ENCODE data around the gene SHB.
"Not testable (repeated sequence)": the region's sequence is repeated elsewhere in the genome, so short reads cannot be mapped to it uniquely, and the experiment has no call there.

SHB gene

DNA sequence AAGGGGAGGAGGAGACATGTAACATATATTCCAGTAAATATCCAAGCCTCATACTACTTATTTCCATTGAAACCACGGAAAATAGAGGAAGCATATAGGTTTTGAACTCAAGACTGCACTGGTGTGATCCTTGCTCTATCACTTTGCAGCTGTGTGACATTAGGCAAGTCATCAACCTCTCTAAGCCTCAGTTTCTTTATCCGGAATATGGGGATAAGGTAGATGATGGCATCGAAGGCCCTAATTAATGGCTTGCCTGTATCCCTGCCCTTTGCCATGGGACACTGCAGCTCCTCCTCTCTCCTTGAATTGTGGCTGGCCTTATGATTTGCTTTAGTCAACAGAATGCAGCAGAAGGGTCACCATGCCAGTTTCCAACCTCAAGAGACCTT is 6.9 kb downstream of the SHB start:
- no peak for DNase-seq

DNA sequence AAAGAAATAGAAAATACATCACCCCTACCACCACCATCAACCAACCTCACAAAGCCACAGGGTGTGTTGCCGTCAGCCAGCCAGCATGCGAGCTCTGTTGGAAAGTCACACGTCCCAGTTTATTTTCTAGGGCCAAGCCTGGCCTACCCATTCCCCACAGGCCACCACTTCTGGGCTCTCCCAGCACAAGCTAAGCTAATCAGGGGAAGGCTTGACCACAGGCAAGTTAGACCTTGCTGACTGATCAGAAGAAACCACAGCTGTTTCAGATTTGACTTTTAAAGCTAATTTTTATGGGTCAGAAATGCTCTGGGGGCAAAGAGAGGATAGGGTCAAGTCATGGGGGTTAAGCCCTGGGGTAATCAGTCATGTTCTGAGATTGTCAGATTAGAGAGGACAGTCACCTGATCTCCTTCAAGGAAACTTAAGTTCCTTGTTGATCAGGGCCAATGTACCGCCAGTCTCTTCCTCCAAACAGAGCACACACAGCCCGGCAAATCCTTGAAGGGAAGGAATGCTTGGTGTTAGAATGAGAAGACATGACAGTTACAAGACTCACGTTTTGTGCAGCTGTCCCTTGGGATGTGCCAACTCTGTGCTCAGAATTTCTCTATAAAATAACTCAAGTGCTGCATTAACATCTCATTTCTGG is 7.6 kb downstream of the SHB start:
- DNase-seq, result no peak

DNA sequence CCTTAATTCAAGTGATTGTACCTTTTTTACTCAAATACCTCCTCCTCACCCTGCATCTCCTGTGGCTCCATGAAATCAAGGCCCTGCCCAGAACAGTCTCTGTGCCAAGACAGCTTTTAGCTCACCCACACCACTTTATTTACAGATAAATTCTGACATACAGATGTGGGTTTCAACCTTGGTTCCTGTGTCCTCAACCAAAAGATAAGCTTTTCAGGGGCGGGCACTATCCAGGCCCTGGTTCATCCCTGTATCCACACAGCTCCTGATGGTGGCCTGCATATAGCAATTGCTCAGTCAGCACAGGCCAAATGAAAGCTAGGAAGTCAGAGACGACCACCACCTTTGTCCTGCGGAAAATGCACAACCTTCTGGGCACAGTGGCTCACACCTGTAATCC is 8.3 kb downstream of the SHB start:
- DNase-seq, result no peak

DNA sequence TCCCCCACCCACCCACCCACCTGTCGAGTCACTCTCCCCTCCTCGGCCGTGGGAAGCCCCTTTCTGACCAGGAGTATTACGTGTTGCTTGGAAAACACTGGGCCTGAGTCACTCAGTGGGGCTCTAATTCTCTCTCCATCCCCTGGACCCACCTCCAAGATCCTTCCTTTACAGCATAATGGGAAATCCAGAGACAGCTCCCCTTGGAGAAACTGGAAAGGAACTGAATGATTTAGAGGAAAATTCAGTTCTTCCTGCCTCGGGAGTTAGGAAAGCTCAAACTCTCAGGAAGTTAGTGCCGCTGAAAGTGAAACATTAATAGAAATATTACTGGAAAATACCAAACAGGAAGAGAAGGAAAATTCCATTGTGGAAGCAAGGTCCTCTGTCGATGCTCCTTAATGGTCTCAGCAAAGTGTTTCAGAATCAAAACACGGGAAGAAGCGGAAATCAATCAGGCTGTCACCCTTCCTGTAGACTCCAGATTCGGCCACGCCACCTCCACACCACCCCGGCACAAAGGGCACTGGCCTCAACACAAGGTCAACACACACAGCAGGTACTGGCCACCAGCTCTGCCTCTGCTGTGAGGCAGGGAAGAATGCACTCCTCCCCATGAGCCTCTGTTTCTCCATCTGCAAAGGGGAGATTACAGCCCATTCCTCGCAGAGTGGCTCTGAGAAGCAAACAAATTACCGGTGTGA is 9.6 kb downstream of the SHB start:
- no peak for DNase-seq

DNA sequence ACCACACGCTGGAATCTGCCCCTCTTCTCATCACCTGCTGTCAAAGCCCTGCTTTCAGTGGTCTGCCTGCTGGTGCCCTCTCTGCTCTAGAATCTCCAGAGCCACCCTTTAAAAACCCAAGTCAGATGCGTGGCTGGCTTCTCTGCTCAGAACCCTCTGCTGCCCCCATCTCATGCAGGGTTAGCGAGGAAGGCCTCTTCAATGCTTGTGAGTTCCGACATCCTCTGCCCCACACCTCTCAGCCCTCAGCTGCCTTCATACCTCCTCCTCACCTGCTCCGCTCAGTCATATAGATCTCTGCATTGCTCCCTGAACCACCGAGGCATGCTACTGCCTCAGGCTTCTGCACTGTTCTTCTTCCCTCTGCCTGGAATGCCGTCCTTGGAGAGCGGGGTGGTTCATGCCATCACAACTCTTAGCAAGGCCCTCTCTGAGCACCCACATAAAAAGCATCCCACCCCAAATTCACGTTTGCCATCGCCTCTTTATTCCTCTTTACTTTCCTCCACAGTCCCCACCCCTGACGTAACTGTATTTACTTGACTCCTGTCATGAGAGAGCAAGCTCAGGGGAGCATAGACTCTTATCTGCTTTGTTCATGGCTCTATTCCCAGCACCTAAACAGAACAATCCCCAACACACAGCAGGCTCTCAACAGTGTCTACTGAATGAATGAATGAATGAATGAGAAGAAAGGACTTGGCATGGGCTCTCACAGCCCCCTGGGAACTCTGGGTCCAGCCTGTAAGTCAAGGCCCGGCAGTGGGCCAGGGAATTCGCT is 10.4 kb downstream of the SHB start:
- no peak for DNase-seq

DNA sequence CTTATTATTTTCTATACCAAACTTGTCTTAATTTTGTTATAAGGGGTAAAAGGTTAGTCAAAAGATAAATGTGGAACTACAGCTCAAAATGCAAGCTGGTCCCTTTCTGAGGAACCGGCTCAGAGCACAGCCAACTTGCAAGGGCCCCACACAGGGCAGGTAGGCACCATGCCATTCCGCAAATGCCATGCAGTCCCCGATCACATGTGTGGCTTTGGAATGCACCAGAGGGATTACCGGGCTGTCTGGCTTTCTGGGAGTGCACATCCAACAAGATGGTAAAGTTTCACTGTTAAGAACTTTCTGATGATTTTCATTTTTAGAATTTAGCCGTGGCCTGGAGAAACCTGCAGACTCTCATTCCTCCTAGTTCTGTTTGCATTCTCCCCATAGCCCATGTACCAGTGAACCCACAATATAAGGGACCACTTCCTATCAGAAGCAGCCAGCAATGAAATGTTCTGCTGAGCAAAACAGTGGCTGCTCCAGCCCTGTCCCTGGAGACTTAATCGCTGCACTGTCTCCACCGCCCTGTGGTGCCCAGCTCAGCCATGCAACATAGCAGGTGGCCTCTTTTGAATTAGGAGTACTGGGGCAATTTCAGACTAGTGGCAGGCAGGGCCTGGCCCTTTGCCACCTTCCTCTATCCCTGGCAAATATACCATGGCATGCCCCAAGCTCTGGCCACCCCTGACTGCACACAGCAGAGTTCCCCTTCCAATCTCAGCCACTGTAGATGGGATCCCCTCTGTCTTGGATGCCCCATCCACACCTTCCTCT is 11.4 kb downstream of the SHB start:
- no peak for DNase-seq

DNA sequence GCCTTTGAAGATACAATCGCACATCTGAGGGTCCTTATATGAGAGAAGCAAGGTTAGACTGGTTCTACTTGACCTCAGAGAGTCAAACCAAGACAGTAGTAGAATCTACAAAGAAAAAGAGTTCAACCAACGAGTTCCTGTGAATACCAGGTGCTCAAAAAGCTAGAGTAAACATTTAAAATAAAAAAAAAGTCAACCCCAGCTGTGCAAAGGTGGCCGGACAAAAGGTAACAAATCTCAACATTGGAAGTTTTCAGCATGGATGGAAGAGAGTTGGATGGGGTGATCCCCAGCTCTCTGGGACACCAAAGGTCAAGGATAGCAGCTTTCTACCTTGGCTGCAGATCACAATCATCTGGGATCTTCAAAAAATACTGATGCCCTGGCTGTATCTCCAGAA is 14.4 kb downstream of the SHB start:
- no peak for DNase-seq

DNA sequence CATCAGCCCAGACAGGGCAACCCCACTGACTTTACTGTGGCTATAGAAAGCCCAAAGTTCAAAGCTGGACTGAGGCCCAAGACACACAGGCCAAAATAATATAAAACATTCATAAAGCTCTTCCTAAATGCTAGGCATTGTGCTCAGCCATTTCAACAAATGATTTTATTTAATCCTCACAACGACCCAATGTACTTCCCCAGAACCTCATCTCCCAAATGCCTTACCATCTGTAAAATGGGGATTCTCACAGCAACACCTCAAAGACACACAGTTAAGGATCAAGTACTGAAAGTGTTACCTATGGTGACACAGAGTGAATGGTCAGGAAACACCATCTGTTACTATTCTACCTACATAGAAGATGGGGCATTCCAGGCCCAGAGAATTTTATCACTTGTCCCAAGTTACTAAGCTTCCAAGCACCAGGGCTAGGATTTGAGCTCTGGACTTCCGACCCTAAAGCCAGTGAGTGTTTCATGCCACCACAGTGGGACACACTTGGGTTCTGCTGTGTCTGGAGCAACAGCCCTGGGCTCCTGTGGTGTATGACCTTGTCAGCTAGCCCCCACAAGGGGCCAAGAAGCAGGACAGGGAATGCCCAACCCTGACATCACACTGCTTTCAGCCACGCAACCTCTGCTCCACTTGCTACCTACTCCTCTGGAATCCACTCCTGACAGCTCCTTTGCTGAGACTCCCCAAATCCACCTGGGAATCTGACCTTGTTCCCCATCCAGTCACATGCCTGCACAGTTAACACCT is 15.1 kb downstream of the SHB start:
- no peak for DNase-seq

DNA sequence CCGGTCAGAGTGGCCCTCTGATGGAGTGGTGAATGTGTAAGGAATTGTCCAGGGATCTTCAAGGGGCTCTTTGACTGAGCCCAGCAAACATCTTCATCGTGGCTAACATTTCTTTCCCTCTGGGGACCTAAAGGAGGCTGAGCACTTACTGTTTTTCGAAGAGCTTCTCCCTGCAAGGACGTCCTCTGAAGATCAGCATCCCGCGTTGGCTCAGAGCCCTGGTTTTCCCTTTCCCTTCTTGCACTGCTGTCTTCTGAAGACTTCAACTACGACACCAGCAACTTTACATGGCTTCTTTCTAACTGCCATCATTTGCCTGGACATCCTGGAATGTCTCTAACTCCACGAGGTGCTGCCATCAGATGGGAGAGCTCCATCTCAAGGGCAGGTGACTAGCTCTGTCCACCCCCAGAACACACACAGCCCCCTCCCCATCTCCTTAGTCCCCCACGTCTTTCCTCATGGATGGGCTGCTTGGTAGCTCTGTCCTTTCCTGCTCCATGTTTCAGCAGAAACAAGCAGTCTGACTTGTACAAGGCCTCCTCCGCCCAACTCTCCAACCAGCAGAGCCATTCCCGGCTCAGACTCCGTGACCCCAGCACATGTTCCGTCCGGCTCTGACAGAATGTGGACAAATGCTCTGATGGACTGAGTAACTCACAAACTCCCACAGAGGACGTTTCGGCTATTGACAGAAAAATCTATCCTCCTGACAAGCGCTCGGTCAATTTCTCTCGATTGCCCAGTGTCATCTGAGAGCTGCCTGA is 17.1 kb downstream of the SHB start:
- DNase-seq, result no peak

DNA sequence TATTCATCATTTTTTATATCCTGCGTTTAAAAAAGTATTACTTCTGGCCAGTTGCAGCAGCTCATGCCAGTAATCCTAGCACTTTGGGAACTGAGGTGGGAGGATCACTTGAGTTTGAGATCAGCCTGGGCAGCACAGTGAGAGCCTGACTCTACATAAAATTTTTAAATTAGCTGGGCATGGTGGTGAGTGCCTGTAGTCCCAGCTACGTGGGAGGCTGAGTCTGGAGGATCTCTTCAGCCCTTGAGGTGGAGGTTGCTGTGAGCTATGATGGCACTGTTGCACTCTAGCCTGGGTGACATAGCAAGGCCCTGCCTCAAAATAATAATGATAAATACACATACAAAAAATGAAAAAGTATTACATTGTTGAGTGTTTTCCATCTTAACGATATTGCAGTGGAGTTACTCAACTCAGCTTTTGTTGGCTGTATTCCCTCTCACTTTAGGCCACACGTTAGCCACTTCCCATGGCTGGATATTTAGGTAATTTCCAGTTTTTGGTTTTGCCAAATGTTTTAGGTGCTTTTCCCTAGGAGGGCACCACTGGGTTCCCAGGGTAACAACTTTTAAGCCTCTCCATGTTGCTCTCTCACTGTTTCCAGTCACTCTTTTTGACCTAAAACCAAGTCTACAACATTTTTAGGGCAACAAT is 20.6 kb downstream of the SHB start:
- peak; percentile 55 to 73 (median 64) for DNase-seq

DNA sequence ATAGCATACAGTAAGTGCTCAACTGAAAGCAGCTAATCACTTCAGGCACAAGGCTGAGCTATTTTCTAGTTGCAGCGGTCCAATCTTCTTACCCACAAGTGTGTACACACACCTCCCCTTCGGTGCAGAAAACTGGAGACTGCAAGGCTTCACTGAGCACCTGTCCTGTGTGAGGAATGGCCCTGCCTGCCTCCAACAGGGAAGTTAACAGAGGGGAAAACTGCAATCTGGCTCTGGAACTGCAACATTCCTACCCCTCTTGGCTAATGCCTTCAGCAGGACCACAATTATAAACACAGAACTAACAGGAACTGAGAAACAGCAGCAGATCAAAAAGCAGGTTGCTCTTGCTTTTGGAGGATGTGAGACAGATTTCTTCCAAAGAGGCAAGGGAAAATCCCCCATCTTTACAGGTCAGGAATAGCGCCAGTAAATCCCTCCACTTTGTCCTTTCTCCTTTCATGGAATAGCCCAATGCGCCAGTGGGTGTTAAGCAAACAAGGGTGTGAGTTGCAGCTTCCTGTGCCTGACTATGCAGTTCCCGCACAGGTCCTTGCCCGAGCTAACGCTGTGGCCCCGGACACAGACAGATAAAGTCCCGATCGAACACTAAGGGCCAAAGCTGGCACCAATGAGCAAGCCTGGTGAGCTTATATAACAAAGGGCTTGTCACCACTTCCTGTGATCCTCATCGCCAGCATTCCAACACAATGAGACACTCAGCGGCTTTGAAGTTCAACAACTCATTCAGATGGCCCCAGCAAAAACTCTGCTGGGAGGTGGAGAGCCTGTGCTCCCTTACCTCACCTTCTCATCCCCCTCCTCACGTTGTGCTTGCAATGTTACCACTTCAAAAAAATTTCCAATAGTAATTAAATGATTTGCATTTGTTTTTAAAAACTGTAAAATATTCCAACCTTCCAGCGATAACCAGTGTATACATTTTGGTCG is 21.5 kb downstream of the SHB start:
- peak; percentile 62 to 72 (median 65) for DNase-seq

DNA sequence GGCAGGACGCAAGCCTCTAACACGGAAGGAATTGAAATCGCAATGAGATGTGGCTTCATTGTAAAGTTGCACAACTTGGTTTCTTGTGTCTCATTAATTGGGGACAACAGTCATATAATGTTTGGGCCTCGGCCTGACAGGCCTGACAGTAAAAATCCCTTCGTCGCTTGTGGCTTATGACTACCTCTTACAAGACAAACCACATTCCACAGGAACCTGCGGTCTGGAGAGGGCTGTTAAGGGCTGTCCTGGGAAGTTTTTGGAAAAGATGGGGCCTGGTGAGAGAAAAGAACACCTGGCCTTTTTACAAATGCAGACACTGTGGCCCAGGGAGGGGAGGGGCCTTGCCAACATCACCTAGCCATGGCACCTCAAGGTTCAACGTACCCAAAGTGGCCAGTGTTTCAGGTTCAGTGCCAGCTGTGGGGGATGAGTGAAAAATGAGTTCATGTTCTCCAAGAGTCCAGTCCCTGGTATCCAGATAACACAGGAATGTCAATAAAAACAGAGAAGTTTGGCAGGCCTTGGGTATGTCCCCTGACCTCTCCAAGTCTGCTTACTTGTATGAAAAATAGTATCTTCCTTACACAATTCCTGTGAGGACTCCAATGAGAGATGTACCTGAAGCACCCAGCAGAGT is 22.2 kb downstream of the SHB start:
- peak; percentile 61 to 78 (median 72) for DNase-seq

DNA sequence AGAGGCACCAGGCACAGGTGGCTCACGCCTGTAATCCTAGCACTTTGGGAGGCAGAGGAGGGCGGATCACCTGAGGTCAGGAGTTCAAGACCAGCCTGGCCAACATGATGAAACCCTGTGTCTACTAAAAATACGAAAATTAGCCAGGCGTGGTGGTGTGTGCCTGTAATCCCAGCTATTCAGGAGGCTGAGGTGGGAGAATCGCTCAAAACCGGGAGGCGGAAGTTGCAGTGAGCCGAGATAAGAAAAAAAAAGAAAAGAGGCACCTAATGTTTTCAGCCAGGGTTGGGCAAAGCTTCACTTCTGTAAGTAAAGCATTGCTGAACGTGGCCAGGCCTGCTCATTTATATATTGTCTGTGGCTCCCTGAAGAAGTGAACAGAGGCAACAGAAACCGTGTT is 23.1 kb downstream of the SHB start:
- DNase-seq, result not testable (repeated sequence)

DNA sequence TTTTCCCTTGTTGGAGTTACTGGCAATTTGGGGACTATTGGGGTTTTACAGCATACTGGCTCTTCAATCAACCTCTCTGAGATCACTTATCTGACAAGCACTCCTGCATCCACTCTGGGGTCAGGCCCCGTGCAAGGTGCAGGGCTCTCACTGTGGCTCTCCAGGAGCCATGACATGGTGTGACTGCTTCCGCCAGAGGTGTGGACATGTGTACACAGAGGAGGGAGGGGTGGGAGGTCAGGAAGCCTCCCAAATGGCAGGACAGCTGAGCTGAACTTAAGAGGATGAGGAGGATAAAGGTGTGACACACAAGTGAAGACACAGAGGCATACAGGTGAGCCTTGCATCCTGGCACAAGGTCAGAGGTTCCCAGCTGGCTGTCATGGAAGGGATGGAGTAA is 24.3 kb downstream of the SHB start:
- no peak for DNase-seq

DNA sequence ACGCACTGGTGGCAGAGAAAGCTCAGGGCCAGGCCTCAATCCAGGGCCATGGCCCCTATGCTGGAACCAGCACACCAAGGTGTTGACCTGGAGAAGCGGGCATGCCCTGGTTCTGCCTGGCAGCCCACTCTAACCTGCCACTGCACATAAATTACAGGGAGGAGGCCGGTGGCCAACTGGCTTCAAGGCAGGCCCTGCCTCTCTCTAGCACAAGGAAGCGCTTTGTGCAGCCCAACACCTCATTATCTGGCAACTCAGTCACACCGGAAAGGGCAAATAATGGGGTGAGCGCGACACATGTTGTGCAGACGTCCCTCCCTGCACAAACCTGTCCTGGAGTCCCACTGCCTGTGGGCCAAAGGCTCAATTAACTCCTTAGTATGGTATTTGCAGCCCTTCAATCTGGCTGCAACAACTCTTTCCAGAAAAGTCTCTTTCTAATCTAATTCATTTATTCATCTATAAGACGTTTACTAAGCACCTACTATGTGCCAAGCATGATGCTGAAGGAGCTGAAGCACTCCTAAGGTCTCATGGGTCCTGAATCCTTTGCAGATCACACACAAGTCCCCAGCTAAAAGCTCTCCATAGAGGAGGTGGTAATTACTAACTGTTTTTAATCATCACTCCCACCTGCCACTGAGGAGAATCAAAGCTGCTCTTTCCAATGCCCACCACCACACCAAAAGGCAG is 24.9 kb downstream of the SHB start:
- DNase-seq, result no peak

DNA sequence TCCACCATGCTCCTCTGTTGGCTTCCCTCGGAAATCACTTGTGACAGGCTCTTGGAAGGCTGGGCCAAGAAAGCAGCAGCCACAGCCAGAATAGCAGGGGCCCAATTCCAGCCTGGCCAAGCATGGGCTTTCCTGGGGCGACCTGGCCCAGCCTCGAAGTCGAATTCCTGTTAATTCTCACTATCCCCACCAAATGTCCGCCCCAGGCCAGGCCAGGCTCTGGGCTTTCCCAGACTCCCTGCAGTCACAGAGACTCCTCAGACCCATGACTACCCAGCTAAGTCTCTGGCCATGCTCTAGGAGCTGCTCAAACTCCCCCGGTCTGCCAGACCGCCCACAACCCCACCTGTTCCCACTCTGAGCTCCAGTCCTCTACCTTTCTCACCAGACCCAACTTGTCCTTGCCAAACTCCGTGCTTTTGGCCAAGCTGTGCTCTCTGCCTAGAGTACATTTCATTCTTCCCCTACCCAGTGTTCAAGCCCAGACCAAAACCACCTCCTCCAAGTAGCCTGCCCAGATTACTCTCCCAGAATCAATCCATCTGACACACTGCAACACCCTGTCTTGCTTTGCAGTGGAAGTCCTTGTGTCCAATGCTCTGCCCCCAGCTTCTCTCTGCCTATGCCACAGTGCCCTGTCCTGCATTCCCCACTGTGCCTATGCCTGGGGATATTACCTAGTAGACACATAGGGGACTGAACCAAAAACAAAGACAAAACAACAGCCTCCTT is 26.2 kb downstream of the SHB start:
- no peak for DNase-seq

DNA sequence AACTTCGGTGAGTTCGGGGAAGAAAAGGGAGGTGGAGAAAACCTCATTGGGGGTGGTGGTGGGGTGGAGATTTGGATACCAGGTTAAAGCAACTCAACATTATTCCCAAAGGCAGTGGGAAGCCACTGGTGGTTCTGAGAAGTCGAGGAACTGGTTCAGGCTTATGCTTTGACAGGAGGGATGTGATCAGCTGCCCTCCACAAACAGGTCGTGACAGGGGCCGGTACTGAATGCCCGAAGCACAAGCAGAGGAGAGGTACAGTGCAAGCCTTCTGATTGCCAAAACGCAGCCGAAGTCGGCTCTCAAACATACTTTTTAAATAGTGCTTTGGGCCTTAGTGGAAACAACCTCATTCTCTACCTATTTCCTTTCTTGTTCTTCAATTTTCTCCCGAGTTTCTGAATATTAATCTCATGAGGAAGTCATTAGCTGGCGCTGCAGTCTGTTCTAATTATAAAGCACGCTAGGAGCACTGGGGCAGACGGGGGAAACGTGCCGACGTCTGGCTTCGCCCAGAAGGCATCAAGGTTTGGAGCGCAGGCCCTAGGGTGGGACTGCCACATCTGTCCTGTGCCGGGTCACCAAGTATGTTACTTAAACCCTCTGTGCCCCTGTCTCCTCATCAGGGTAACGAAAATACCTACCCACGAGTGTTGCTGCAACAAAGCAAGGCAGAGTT is 27.3 kb downstream of the SHB start:
- DNase-seq, result no peak
